Measurements from ENCODE around the gene LTB4R2.

The LTB4R2 gene

DNA sequence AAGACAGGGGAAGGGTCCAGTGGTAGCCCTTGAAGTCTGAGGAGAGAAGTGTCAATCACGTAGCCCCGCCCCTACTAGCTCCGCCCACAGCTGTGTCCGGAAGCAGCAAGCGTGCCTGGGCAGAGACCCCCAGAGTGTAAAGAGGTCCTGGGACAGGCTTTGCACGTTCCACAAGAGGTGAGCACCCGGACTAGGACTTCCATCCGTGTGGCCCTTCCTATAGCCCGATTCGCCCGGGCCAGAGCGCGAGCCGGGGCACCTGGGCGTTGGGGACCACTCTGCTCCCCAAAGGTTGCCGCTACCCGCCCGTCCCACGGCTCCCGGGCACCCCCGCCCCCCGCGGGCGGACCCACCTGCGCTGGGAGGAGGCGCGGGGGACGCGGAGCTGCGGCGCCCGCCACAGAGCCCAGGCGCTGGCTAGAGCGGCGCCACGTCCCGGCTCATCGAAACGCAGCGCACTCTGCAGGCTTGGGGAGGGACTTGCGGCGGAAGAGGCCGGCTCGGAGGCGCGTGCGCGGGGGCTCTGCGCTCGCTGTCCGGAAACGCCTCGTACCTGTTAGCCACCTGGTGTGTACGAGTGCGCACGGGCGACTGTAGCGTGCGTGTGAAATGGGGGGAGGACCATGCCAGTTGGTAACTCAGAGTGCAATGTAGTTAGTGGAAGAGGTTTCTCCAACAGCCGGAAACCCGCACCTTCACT, 38.7 kb upstream of the LTB4R2 start, which contains the start of gene RABGGTA (continued):
- TF ChIP-seq GLIS1 (tag by site-specific recombination; IDR thresholded peaks at IDR 0.05): peak; percentile 78
- TF ChIP-seq, protein P1, sequence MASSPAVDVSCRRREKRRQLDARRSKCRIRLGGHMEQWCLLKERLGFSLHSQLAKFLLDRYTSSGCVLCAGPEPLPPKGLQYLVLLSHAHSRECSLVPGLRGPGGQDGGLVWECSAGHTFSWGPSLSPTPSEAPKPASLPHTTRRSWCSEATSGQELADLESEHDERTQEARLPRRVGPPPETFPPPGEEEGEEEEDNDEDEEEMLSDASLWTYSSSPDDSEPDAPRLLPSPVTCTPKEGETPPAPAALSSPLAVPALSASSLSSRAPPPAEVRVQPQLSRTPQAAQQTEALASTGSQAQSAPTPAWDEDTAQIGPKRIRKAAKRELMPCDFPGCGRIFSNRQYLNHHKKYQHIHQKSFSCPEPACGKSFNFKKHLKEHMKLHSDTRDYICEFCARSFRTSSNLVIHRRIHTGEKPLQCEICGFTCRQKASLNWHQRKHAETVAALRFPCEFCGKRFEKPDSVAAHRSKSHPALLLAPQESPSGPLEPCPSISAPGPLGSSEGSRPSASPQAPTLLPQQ (tag by site-specific recombination; IDR thresholded peaks at IDR 0.05): peak; percentile 99
- no peak for TF ChIP-seq ZBTB48 (tag by site-specific recombination; IDR thresholded peaks at IDR 0.05)
- TF ChIP-seq ZNF324 (tag by site-specific recombination; IDR thresholded peaks at IDR 0.05): 0 out of 2 replicates have a peak, but pooled peaks have one; percentile 22
- TF ChIP-seq ZNF37A (tag by site-specific recombination; IDR thresholded peaks at IDR 0.05): no peak
- TF ChIP-seq ZNF184 (tag by site-specific recombination; IDR thresholded peaks at IDR 0.05): no peak
- no peak for TF ChIP-seq ZNF548 (tag by site-specific recombination; IDR thresholded peaks at IDR 0.05)
- TF ChIP-seq, protein P2, sequence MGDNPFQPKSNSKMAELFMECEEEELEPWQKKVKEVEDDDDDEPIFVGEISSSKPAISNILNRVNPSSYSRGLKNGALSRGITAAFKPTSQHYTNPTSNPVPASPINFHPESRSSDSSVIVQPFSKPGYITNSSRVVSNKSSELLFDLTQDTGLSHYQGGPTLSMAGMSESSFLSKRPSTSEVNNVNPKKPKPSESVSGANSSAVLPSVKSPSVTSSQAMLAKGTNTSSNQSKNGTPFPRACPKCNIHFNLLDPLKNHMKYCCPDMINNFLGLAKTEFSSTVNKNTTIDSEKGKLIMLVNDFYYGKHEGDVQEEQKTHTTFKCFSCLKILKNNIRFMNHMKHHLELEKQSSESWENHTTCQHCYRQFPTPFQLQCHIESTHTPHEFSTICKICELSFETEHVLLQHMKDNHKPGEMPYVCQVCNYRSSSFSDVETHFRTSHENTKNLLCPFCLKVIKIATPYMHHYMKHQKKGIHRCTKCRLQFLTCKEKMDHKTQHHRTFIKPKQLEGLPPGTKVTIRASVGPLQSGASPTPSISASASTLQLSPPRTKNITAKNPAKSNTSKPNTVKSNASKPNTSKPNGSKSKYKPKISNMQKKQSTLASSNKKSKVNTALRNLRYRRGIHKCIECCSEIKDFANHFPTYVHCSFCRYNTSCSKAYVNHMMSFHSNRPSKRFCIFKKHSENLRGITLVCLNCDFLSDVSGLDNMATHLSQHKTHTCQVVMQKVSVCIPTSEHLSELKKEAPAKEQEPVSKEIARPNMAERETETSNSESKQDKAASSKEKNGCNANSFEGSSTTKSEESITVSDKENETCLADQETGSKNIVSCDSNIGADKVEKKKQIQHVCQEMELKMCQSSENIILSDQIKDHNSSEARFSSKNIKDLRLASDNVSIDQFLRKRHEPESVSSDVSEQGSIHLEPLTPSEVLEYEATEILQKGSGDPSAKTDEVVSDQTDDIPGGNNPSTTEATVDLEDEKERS (tag by site-specific recombination; IDR thresholded peaks at IDR 0.05): no peak
- TF ChIP-seq, protein P3, sequence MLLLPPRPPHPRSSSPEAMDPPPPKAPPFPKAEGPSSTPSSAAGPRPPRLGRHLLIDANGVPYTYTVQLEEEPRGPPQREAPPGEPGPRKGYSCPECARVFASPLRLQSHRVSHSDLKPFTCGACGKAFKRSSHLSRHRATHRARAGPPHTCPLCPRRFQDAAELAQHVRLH (tag by site-specific recombination; IDR thresholded peaks at IDR 0.05): no peak
- TF ChIP-seq ZBTB17 (tag by site-specific recombination; IDR thresholded peaks at IDR 0.05): no peak; the same call in none of the 2 replicates
- TF ChIP-seq ZNF24 (tag by site-specific recombination; IDR thresholded peaks at IDR 0.05): no peak
- TF ChIP-seq, protein P4, sequence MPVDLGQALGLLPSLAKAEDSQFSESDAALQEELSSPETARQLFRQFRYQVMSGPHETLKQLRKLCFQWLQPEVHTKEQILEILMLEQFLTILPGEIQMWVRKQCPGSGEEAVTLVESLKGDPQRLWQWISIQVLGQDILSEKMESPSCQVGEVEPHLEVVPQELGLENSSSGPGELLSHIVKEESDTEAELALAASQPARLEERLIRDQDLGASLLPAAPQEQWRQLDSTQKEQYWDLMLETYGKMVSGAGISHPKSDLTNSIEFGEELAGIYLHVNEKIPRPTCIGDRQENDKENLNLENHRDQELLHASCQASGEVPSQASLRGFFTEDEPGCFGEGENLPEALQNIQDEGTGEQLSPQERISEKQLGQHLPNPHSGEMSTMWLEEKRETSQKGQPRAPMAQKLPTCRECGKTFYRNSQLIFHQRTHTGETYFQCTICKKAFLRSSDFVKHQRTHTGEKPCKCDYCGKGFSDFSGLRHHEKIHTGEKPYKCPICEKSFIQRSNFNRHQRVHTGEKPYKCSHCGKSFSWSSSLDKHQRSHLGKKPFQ (tag by site-specific recombination; IDR thresholded peaks at IDR 0.05): no peak
- TF ChIP-seq ZNF596 (tag by site-specific recombination; IDR thresholded peaks at IDR 0.05): no peak
- no peak for TF ChIP-seq ZNF354C (tag by site-specific recombination; IDR thresholded peaks at IDR 0.05; ENCODE audit: borderline replicate concordance, low read depth)
- TF ChIP-seq PRDM1 (tag by site-specific recombination; IDR thresholded peaks at IDR 0.05): no peak
- TF ChIP-seq ZNF174 (tag by site-specific recombination; IDR thresholded peaks at IDR 0.05): no peak
- TF ChIP-seq MYNN (tag by site-specific recombination; IDR thresholded peaks at IDR 0.05; ENCODE audit: borderline replicate concordance): no peak
- TF ChIP-seq ZNF510 (tag by site-specific recombination; IDR thresholded peaks at IDR 0.05; ENCODE audit: insufficient replicate concordance): no peak
- no peak for TF ChIP-seq ZNF624 (tag by site-specific recombination; IDR thresholded peaks at IDR 0.05)
- no peak for TF ChIP-seq ZNF248 (tag by site-specific recombination; IDR thresholded peaks at IDR 0.05)
- TF ChIP-seq ZNF670 (tag by site-specific recombination; IDR thresholded peaks at IDR 0.05; ENCODE audit: low read depth): no peak
- peak; percentile 70 for TF ChIP-seq SP2 (tag by site-specific recombination; IDR thresholded peaks at IDR 0.05)
- TF ChIP-seq, protein P5, sequence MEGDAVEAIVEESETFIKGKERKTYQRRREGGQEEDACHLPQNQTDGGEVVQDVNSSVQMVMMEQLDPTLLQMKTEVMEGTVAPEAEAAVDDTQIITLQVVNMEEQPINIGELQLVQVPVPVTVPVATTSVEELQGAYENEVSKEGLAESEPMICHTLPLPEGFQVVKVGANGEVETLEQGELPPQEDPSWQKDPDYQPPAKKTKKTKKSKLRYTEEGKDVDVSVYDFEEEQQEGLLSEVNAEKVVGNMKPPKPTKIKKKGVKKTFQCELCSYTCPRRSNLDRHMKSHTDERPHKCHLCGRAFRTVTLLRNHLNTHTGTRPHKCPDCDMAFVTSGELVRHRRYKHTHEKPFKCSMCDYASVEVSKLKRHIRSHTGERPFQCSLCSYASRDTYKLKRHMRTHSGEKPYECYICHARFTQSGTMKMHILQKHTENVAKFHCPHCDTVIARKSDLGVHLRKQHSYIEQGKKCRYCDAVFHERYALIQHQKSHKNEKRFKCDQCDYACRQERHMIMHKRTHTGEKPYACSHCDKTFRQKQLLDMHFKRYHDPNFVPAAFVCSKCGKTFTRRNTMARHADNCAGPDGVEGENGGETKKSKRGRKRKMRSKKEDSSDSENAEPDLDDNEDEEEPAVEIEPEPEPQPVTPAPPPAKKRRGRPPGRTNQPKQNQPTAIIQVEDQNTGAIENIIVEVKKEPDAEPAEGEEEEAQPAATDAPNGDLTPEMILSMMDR (tag by site-specific recombination; IDR thresholded peaks at IDR 0.05): peak; percentile 96
- TF ChIP-seq ZBTB8A (tag by site-specific recombination; IDR thresholded peaks at IDR 0.05): peak; percentile 88
- TF ChIP-seq, protein P6, sequence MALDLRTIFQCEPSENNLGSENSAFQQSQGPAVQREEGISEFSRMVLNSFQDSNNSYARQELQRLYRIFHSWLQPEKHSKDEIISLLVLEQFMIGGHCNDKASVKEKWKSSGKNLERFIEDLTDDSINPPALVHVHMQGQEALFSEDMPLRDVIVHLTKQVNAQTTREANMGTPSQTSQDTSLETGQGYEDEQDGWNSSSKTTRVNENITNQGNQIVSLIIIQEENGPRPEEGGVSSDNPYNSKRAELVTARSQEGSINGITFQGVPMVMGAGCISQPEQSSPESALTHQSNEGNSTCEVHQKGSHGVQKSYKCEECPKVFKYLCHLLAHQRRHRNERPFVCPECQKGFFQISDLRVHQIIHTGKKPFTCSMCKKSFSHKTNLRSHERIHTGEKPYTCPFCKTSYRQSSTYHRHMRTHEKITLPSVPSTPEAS (tag by site-specific recombination; IDR thresholded peaks at IDR 0.05): no peak
- no peak for TF ChIP-seq ZNF530 (tag by site-specific recombination; IDR thresholded peaks at IDR 0.05; ENCODE audit: low read depth)
- TF ChIP-seq ZNF140 (tag by site-specific recombination; IDR thresholded peaks at IDR 0.05): no peak
- TF ChIP-seq ZNF76 (tag by site-specific recombination; IDR thresholded peaks at IDR 0.05; ENCODE audit: borderline replicate concordance, low read depth): peak; percentile 71; the same call in 1 of the 2 replicates
- TF ChIP-seq REPIN1 (tag by site-specific recombination; IDR thresholded peaks at IDR 0.05; ENCODE audit: low read depth): peak; percentile 33; the same call in 1 of the 2 replicates
- TF ChIP-seq, protein P7, sequence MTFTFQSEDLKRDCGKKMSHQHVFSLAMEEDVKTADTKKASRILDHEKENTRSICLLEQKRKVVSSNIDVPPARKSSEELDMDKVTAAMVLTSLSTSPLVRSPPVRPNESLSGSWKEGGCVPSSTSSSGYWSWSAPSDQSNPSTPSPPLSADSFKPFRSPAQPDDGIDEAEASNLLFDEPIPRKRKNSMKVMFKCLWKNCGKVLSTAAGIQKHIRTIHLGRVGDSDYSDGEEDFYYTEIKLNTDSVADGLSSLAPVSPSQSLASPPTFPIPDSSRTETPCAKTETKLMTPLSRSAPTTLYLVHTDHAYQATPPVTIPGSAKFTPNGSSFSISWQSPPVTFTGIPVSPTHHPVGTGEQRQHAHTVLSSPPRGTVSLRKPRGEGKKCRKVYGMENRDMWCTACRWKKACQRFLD (tag by site-specific recombination; IDR thresholded peaks at IDR 0.05): no peak
